ENCODE measurements around the gene TAF5. TPM values are rescaled to one million over a fixed set of nuclear protein-coding genes. Genes with fewer than 3 reads are reported as not detected.

TAF5 gene
- total and polyA plus RNA-seq, 2 donors (not counting 1 experiment from before 2014, with no cell fraction given) = 3.0 to 3.4 TPM

DNA sequence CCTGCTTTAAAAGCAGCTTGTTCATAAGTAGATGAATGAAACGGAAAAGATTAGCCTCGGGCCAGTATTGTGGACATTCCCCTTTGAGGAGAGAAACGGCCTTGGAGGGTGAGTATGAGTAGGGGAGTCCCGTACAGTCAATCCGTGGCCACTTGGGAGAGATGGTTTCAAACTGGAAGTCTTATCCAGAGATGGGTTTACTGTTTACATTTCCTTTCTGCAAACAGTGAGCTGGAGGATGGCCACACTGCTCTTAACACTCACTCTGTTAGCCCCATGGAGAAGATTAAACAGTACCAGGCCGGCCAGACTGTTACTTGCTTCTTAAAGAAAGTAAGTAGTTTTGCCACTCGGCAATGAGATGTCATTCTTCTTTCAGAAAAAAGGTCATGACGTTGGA, 64.1 kb downstream of the TAF5 start:
- H3K9ac ChIP-seq (ENCODE audit: insufficient read depth, low read length) = no peak overlapping the region
- H3K27ac ChIP-seq (ENCODE audit: insufficient read depth, low read length) = no peak overlapping the region
- no peaks in the 10 kb centered on the region for H3K9me3 ChIP-seq (ENCODE audit: control insufficient read depth, insufficient read depth, low read depth, low read length)
- H4K20me1 ChIP-seq (ENCODE audit: control insufficient read depth, extremely low read depth, insufficient read depth, low read length) = no peaks in the 10 kb centered on the region
- H3K4me1 ChIP-seq (ENCODE audit: control insufficient read depth, extremely low read depth, insufficient read depth, low read length) = no peaks in the 10 kb centered on the region
- TF ChIP-seq, protein P1, sequence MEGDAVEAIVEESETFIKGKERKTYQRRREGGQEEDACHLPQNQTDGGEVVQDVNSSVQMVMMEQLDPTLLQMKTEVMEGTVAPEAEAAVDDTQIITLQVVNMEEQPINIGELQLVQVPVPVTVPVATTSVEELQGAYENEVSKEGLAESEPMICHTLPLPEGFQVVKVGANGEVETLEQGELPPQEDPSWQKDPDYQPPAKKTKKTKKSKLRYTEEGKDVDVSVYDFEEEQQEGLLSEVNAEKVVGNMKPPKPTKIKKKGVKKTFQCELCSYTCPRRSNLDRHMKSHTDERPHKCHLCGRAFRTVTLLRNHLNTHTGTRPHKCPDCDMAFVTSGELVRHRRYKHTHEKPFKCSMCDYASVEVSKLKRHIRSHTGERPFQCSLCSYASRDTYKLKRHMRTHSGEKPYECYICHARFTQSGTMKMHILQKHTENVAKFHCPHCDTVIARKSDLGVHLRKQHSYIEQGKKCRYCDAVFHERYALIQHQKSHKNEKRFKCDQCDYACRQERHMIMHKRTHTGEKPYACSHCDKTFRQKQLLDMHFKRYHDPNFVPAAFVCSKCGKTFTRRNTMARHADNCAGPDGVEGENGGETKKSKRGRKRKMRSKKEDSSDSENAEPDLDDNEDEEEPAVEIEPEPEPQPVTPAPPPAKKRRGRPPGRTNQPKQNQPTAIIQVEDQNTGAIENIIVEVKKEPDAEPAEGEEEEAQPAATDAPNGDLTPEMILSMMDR (conservative IDR thresholded peaks at IDR 0.05 in 1 of 2, IDR thresholded peaks at IDR 0.05 in 1 of 2; ENCODE audit: low read depth in 1 of 2, low read length in 2 of 2) = no peak
- TF ChIP-seq EZH2 (IDR thresholded peaks at IDR 0.05; ENCODE audit: low read length, missing control alignments) = no peak
- H3K27me3 ChIP-seq (ENCODE audit: control insufficient read depth, insufficient read depth, low read length) = no peaks in the 10 kb centered on the region
- no peak overlapping the region for H3K4me3 ChIP-seq (replicated peaks in 1 of 4; ENCODE audit: control extremely low read depth in 1 of 4, insufficient read depth in 1 of 4, low read depth in 3 of 4, low read length in 4 of 4)
- no peak overlapping the region for H2AFZ ChIP-seq (ENCODE audit: low read length)
- H3K79me2 ChIP-seq (ENCODE audit: control insufficient read depth, insufficient read depth, low read length) = no peaks in the 10 kb centered on the region
- H3K36me3 ChIP-seq (ENCODE audit: control insufficient read depth, insufficient read depth, low read length) = peaks cover 12% of the 10 kb centered on the region
- DNase-seq (ENCODE audit: low read depth in 2 of 2) = peak in 1 of 2 donors; percentile 21
- no peak overlapping the region for H3K4me2 ChIP-seq (ENCODE audit: extremely low read depth, insufficient read depth, low read length)

DNA sequence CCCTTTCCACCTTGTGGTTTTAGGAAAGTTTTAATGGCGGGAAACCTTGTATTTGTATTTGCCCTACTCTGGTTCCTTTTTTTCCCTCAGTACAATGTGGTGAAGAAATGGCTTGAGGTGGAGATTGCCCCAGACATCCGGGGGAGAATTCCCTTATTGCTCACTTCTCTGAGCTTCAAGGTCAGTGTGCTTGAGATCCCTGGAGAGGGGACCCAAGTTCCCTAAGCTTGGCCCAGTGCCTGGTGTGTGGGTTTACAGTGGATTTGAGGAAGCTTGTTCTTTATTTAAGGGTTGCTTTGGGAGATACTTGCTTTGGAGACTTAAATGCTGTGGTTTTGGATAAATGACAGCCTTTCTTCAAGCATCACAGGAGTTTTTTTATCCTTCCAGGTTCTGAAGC, 66.1 kb downstream of the TAF5 start:
- Histone ChIP-seq H3K9me3 (ENCODE audit: control insufficient read depth, insufficient read depth, low read depth, low read length) (no peaks in the 10 kb centered on the region), H4K20me1 (ENCODE audit: control insufficient read depth, extremely low read depth, insufficient read depth, low read length) (no peaks in the 10 kb centered on the region), H3K4me1 (ENCODE audit: control insufficient read depth, extremely low read depth, insufficient read depth, low read length) (no peaks in the 10 kb centered on the region), H3K79me2 (ENCODE audit: control insufficient read depth, insufficient read depth, low read length) (no peaks in the 10 kb centered on the region), H3K27ac (ENCODE audit: insufficient read depth, low read length) (no peak overlapping the region), H3K27me3 (ENCODE audit: control insufficient read depth, insufficient read depth, low read length) (no peaks in the 10 kb centered on the region), H2AFZ (ENCODE audit: low read length) (no peak overlapping the region), H3K36me3 (ENCODE audit: control insufficient read depth, insufficient read depth, low read length) (peaks cover 10% of the 10 kb centered on the region), H3K4me2 (ENCODE audit: extremely low read depth, insufficient read depth, low read length) (no peak overlapping the region), H3K4me3 (replicated peaks in 1 of 4; ENCODE audit: control extremely low read depth in 1 of 4, insufficient read depth in 1 of 4, low read depth in 3 of 4, low read length in 4 of 4) (no peak overlapping the region), H3K9ac (ENCODE audit: insufficient read depth, low read length) (no peak overlapping the region)
- peak in 1 of 2 donors; percentile 10 for DNase-seq (ENCODE audit: low read depth in 2 of 2)
- TF ChIP-seq, protein P1 (conservative IDR thresholded peaks at IDR 0.05 in 1 of 2, IDR thresholded peaks at IDR 0.05 in 1 of 2; ENCODE audit: low read depth in 1 of 2, low read length in 2 of 2) = no peak

Other genes starting within 250 kb of the TAF5 start
- gene NT5C2, start 174.7 kb upstream of the TAF5 start, total RNA-seq = 66.8 and 82.2 TPM in 2 replicates
- 64.0 and 74.3 TPM in 2 replicates for gene NT5C2, start 174.7 kb upstream of the TAF5 start, polyA plus RNA-seq
- gene RPEL1, start 122.1 kb upstream of the TAF5 start, total RNA-seq = 0.17 and 0.26 TPM in 2 replicates
- gene RPEL1, start 122.1 kb upstream of the TAF5 start, polyA plus RNA-seq = 0.09 and 0.18 TPM in 2 replicates
- gene INA, start 90.8 kb upstream of the TAF5 start, total RNA-seq = under 0.01 and 0.50 TPM in 2 replicates
- gene INA, start 90.8 kb upstream of the TAF5 start, polyA plus RNA-seq = 3.5 and 8.2 TPM in 2 replicates
- gene PCGF6, start 16.8 kb upstream of the TAF5 start, total RNA-seq = 8.9 and 12.1 TPM in 2 replicates
- 13.2 and 13.3 TPM in 2 replicates for gene PCGF6, start 16.8 kb upstream of the TAF5 start, polyA plus RNA-seq
- gene ATP5MK, start 28.5 kb downstream of the TAF5 start, total RNA-seq = 148 and 155 TPM in 2 replicates
- 355 and 386 TPM in 2 replicates for gene ATP5MK, start 28.5 kb downstream of the TAF5 start, polyA plus RNA-seq
- 28.8 and 34.0 TPM in 2 replicates for gene PDCD11, start 28.6 kb downstream of the TAF5 start, total RNA-seq
- 10.0 and 15.1 TPM in 2 replicates for gene PDCD11, start 28.6 kb downstream of the TAF5 start, polyA plus RNA-seq
- gene CALHM2, start 84.4 kb downstream of the TAF5 start, total RNA-seq = 31.6 and 35.8 TPM in 2 replicates
- gene CALHM2, start 84.4 kb downstream of the TAF5 start, polyA plus RNA-seq = 29.8 and 37.2 TPM in 2 replicates
- not detected in 2 replicates for gene CALHM1, start 90.9 kb downstream of the TAF5 start, total RNA-seq
- gene CALHM1, start 90.9 kb downstream of the TAF5 start, polyA plus RNA-seq = not detected in 2 replicates
- not detected in 2 replicates for gene CALHM3, start 111.3 kb downstream of the TAF5 start, total RNA-seq
- not detected in 2 replicates for gene CALHM3, start 111.3 kb downstream of the TAF5 start, polyA plus RNA-seq
- under 0.01 TPM in 1 of 2 replicates, not detected in the other for gene NEURL1, start 125.7 kb downstream of the TAF5 start, total RNA-seq
- 0.11 and 0.12 TPM in 2 replicates for gene NEURL1, start 125.7 kb downstream of the TAF5 start, polyA plus RNA-seq